HG03095 (cell line): ENCODE results near the gene PTPRF.

Source experiments
- ATAC-seq: cut with Tn5 transposase; IDR thresholded peaks from one replicate; pipeline ENCODE4 v1.9.1; 2021; ENCODE audit warnings: moderate library complexity; ENCODE audit not compliant: unreplicated experiment

PTPRF gene

DNA sequence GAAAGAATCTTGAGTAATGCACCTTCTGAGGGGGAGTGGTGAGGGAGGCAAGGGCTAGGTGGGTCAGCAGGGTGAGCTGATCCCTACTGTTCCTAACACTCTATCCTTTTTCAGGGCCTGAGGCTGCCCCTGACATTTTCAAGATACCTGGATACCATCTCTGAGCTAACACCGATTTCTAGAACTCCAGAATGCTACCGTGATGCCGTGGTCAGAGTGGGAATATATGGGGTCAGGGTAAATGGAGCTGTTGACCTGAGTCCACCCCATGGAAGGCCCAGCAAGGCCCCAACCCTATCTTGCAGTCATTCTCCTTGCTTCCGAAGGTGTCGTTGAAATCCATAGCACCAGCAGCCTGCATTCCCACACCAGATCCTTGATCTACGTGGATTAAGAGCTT is 18.0 kb upstream of the PTPRF start:
- ATAC-seq, result no peak

DNA sequence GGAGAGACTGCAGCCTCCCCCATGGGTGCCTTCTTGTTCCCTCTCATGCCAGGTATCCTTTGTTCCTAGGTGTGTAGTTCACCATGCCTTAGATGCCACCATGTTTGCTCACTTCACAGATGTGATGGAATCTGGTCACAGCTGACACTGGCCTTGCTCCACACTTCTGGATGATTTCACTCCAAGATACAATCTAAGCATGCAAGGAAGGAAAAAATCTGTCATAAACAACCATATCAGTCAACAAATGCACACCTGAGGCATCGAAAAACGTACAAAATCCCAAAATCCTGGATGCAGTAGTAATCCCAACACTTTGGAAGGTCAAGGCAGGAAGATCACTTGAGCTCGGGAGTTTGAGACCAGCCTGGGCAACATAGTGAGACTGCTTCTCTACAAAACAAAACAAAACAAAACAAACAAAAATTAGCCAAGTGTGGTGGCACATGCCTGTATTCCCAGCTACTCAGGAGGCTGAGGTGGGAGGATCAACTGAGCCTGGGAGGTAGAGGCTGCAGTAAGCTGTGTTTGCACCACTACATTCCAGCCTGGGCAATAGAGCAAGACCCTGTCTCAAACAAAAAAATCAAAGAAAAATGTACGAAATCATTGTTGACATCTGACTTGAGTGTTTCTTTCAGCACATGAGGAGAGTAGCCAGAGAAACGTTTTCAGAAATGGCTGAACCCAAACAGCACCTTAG is 17.1 kb upstream of the PTPRF start:
- ATAC-seq, result no peak

DNA sequence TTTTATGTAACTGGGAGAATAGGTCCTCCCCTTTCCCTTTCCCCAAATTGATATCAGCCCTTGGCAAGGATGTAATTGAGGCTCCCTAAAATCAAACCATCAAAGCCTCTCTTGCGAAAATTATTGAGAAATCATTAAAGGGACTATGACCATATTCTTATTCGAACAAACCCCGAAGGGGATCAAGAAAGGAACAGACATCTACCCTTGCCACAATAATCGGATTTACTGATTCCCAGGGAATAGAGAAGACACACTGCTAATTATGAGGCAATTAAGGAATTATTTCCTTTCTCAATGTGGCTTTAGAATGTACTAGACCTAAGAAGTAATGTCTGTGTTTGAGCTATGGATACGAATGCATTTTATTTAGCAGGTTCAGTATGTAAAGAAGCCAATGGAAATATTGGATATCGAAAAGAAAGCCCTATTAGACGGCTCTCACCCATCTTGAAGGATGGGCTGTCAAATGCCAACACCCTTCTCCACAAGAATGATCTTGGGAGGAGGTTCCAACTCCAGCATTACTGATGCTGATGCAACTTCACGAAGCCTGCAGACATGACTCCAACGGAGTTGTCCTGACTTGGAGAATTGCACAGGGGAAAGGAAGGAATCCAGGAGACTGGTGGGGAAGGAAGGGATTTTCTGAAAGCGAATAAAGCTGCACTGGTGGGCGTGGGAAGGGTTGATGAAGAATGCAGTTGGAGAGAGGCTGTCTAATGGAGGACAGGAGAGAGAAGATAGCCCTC is 11.6 kb upstream of the PTPRF start:
- no peak for ATAC-seq

GRCh38 chr1:43520100-43520778 is 10.4 kb upstream of the PTPRF start:
- no peak for ATAC-seq

DNA sequence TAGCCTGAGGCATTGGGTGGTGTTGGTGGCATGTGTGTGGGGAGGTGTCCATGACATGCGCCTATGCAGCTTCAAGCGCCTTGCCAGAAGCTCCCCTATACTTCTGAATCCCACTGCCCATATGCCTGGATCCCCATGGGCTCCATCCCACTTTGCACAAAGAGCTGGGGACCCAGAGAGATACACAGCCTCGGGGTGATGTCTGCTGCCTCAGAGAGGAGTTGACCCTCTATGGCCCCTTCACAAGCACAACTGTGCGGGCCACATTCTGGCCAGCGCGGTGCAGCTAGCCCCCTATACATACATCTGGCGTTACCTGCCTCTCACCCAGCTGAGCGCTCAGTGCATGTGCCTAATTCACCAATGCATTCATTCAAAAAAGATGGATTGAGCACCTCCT is 9.6 kb upstream of the PTPRF start:
- ATAC-seq, result no peak

DNA sequence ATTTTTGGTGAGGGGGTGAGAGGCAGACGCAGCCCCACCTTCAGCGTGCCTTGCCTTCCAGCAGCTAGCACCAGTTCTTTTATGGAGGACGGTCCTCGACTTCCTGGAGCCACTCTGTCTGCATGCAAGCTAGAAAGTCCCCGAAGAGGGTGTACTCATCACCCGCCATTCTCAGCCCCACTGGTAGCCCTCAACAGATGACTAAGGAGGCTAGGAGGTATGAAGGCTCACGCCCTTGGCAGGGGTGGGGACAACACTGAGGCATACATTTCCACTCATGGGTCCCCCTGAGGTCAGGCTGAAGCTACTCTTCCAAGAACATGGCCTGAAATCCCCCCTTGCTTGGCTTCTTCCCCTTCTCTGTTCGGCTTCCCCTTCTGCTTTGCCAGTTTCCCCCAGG is 8.9 kb upstream of the PTPRF start:
- ATAC-seq, result no peak

DNA sequence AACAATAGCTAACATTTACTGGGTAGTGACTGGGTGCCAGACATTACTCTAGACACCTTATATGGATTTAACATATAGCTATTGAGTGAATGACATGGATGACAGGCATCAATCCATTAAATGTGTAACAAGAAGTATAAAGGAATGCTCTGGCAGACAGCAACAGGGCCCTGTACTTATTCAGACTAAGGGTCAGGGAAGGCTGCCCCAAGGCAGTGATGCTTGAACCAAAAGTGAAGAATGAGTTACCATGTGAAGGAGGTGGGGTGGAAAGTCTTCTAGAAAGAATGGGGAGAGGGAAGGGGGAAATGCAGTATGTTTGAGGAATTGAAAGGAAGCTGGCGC is 8.3 kb upstream of the PTPRF start:
- ATAC-seq, result no peak

DNA sequence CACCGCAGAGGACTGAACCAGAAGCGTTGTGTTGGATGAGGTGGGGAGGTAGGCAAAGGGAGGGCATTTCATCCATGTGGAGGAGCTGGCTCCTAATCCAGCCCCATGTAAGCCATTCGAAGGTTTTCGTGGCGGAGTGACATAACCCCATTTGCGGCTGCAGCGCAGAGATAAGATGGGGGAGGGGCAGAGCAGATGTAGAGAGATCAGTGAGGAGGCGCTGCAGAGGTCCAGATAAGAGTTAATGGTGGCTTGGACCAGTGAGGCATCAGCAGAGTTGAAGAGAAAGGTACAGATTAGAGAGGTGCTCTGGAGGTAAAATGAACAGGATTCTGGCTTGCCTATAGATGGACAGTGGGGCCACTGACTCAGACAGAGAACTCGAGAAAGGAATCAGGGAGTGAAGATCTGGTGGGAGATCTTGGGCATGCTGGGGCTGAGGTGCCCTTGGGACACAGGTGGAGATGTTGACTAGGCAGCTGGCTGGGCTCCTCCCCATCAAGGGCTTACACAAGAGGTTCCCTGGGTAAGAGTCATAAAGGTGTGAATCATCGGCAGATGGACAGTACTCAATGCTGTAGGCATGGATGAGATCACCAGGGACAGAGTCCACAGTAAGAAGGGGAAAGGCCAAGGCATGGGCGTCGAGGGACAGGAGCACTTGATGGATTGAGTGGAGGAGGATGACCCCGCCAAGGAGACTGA is 7.8 kb upstream of the PTPRF start:
- ATAC-seq, result no peak

- no peak for ATAC-seq
Measured at GRCh38 chr1:43524804-43525203, 5.9 kb upstream of the PTPRF start.

GRCh38 chr1:43526002-43526401 is 4.7 kb upstream of the PTPRF start:
- ATAC-seq, result no peak

- ATAC-seq, result no peak
Measured at GRCh38 chr1:43527111-43527878, 3.4 kb upstream of the PTPRF start.

GRCh38 chr1:43529206-43529731 is 1.4 kb upstream of the PTPRF start:
- no peak for ATAC-seq

DNA sequence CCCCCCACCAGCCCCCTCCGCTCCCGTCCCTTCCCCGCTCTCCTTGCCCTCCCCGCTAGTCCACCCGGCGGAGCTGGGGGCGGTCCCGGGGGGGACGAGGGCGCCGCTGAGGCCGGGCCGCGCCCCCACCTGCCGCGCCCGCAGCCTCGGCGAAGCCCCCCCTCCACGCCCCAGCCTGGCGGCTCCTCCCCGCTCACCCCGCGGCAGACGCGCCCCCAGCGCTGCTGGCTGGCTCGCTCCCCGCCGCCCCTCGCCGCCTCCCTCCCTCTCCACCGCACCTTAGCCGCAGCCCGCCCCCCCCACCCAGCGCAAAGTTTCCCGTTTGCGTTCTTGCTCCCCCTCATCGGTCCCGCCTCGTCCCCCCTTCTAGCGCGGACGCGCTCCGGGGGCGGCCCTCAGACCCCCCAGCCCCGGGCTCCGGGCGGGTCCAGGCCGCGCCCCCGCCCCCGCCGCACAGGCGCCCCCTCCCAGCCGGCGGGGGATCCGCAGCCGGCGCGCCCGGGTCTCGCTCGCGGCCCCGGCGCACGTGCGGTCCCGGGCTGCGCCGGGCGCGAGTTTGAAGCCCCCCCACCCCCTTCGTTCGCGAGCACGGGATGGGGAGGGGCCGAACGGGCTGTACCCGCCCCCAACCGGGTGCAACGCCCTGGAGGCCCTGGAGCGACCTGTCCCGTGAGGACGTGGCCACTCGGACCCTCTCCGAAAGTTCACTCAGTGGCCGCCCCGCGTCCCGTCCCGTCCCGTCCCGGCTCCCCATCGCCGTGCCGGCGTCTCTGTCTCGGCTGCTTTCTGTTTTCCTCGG is 623 bp downstream of the PTPRF start:
- ATAC-seq, result no peak

DNA sequence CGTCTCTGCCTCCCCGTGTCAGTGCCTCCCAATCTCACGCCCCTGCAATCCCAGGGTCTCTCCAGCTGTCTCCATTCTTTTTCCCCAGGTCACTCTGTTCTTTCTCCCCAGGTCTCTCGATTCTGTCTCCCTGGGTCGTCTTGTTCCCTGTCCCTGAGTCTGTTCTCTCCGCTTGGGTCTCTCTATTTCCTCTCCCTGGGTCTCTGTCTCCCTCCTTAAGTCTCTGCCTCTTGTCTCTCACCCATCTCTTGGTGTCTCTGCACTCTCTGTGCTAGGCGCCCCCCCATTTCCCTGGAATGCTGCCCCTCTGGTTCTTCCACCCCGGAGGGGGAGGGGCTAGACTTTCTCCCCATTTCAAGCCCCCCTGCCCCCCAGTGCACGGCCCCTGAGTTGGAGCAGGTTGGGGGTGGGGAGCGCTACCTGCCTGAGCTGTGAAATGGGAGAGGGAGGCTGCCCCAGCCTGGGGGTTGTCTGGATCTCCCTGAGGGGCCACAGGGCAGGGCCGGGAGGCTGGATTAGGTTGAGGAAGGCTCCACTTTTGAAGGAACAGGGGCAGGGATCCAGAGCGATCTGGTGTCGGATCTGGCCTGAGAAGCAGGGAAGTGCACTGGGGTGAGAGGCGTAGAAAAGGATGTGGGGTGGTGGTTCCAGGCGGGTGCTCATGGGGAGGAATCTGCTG is 1.4 kb downstream of the PTPRF start:
- no peak for ATAC-seq

GRCh38 chr1:43532716-43533115 is 2.0 kb downstream of the PTPRF start:
- no peak for ATAC-seq

DNA sequence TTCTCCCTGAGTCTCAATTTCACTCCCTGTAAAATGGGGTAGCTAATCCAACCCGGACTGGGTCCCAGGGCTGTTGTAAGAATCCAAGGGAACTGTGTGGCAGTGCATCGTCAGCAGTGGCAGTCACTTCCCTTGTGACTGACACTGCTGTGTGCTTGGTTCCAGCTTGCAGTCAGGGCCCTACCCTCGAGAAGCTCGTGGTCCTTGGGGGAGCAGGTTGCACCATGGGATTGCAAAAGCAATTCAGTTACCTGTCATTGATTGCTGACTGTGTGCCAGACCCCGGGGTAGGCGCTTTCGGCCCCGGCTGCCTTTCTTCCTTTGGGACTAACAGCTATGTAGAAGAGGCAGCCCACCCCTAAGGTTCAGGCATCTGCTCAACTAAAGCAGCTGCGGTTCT is 2.9 kb downstream of the PTPRF start:
- ATAC-seq, result no peak

DNA sequence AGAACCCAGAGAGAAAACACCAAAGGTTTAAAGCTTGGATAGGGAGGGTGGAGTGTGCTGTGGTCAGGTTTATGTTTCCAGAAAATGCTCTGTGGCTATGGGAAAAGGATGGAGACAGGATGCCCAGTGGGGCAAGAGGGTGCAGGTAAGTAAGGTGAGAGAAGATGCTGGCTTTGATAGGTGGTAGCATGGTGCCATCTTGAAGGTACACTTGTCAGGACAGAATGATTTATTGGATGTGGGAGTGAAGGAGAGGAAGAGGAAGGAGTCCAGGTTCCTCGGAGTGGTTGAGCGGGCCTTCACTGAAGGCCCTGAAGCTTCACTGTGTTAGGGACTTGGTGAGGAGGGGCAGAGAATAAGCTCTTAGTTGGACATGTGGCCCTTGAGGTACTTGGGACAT is 3.6 kb downstream of the PTPRF start:
- ATAC-seq, result no peak

DNA sequence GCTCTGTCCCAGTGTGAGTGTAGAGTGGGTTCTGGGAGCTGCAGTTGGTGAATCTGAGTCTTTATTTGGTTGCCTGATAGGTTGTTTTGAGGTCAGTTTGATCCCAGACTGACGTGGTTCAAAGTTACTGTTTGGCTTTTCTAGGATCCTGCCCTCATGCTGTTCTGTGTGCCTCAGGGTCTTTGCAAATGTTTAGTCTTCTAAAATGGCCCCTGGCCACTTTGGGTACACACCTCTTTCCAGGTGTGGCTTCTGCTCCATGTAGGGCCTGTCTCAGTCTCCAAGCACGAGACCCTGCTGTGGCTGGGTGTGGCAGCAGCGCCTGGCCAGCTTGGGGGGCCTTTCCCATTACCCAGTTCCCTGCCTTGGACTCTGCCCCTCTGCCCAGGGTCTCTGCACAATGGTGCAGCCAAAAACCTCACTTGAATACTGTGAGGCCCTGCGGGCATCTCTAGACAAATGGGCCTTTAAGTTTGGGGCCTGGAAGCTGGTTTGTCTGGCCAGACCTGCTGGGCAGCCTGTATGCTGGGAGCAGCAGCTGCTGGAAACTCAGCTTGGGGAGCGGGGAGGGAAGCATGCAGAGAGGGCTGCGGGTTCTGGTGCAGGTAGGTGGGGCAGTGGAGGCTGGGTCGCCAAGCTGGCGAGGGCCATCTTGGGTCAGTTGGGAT is 5.6 kb downstream of the PTPRF start:
- ATAC-seq, result no peak

GRCh38 chr1:43536864-43537358 is 6.2 kb downstream of the PTPRF start:
- no peak for ATAC-seq
